CD4-positive, alpha-beta T cell treated with Interleukin-6 for 4 hours (primary cell): Measurements from ENCODE around the gene DCN.

Source experiments
- DNase-seq: peaks from one replicate; pipeline ENCODE4 v3.0.0-alpha.2; 2020; ENCODE audit warnings: mixed read lengths

DCN gene

GRCh38 chr12:91185421-91185820 lies 2.8 kb upstream of the DCN start:
- DNase-seq = no peak

- no peak for DNase-seq
Measured at GRCh38 chr12:91183551-91183950, 934 bp upstream of the DCN start.

GRCh38 chr12:91180582-91181395 lies 1.8 kb downstream of the DCN start:
- DNase-seq = no peak

GRCh38 chr12:91179966-91180561 lies 2.6 kb downstream of the DCN start:
- DNase-seq = no peak

GRCh38 chr12:91179315-91179714 lies 3.3 kb downstream of the DCN start:
- no peak for DNase-seq

GRCh38 chr12:91178781-91179180 lies 3.8 kb downstream of the DCN start:
- DNase-seq = no peak

- DNase-seq = no peak
Measured at GRCh38 chr12:91178139-91178561, 4.5 kb downstream of the DCN start.

- no peak for DNase-seq
Measured at GRCh38 chr12:91177381-91177780, 5.2 kb downstream of the DCN start.

- DNase-seq = no peak
Measured at GRCh38 chr12:91176915-91177314, 5.7 kb downstream of the DCN start.

- no peak for DNase-seq
Measured at GRCh38 chr12:91176358-91176757, 6.3 kb downstream of the DCN start.

- no peak for DNase-seq
Measured at GRCh38 chr12:91173124-91173523, 9.5 kb downstream of the DCN start.

GRCh38 chr12:91172096-91172495 lies 10.5 kb downstream of the DCN start:
- no peak for DNase-seq

- no peak for DNase-seq
Measured at GRCh38 chr12:91171476-91171875, 11.1 kb downstream of the DCN start.

GRCh38 chr12:91163116-91163515 lies 19.5 kb downstream of the DCN start:
- DNase-seq = no peak

GRCh38 chr12:91161009-91161408 lies 21.6 kb downstream of the DCN start:
- no peak for DNase-seq

GRCh38 chr12:91155990-91156389 lies 26.6 kb downstream of the DCN start:
- no peak for DNase-seq

GRCh38 chr12:91154131-91154530 lies 28.5 kb downstream of the DCN start:
- DNase-seq = no peak

- no peak for DNase-seq
Measured at GRCh38 chr12:91144053-91144452, 38.6 kb downstream of the DCN start.

- no peak for DNase-seq
Measured at GRCh38 chr12:91143206-91143605, 39.4 kb downstream of the DCN start.

- no peak for DNase-seq
Measured at GRCh38 chr12:91142221-91142631, 40.4 kb downstream of the DCN start.

- DNase-seq = no peak
Measured at GRCh38 chr12:91140026-91140931, 42.3 kb downstream of the DCN start.

GRCh38 chr12:91139286-91139685 lies 43.3 kb downstream of the DCN start:
- no peak for DNase-seq

- DNase-seq = no peak
Measured at GRCh38 chr12:91138337-91138920, 44.2 kb downstream of the DCN start.
